IMR-90 (cell line): ENCODE data around the gene UBE3C. TPM values are rescaled to one million over a fixed set of nuclear protein-coding genes. Genes with fewer than 3 reads are reported as not detected.

Source experiments
- ATAC-seq: fragments of 200-7000 bp; cut with Tn5 transposase; 2 replicates; pipeline ENCODE4 v1.9.1; 2020; ENCODE audit warnings: low read depth, mild to moderate bottlenecking, moderate library complexity
- BruUV-seq: library from RNA; stranded (reverse); fragments of 400-500 nt; replicated peaks from 2 replicates; lab custom pipeline; 2021; lab: Mats Ljungman, UMichigan
- CTCF ChIA-PET: fragments of 300-600 bp; formaldehyde crosslinking; extraction: SDS; loops from one replicate; lab custom pipeline; 2021; ENCODE audit warnings: antibody characterized with exemption; lab: Yijun Ruan, JAX
- POLR2A ChIA-PET: fragments of 300-600 bp; sonication (Branson Sonifier 250); formaldehyde crosslinking; loops from one replicate; lab custom pipeline; 2022; ENCODE audit warnings: antibody characterized with exemption; ENCODE audit not compliant: unreplicated experiment; lab: Charles Lee
- DNase-seq: peaks from one replicate; pipeline ENCODE4 v3.0.0; 2013
- H2AFZ ChIP-seq: replicated peaks from 2 replicates; pipeline ENCODE3; 2013; ENCODE audit warnings: low read length, mild to moderate bottlenecking; ENCODE audit not compliant: poor library complexity
- H2AK5ac ChIP-seq: 2 replicates; pipeline ENCODE4 v1.6.1; 2013; ENCODE audit warnings: low read depth, low read length, inconsistent platforms
- H2AK9ac ChIP-seq: replicated peaks from 2 replicates; pipeline ENCODE3; 2013; ENCODE audit warnings: mild to moderate bottlenecking, low read depth, low read length, moderate library complexity; ENCODE audit not compliant: poor library complexity
- H2BK120ac ChIP-seq: 2 replicates; pipeline ENCODE4 v1.6.1; 2013; ENCODE audit warnings: low read depth, low read length, inconsistent platforms
- H2BK15ac ChIP-seq: 3 replicates; pipeline ENCODE4 v1.6.1; 2013; ENCODE audit warnings: low read depth, low read length, inconsistent platforms
- H2BK20ac ChIP-seq: 2 replicates; pipeline ENCODE4 v1.6.1; 2013; ENCODE audit warnings: low read depth, mild to moderate bottlenecking, inconsistent platforms, low read length, moderate library complexity
- H2BK5ac ChIP-seq: 2 replicates; pipeline ENCODE4 v1.6.1; 2013; ENCODE audit warnings: mild to moderate bottlenecking, low read depth, low read length, inconsistent platforms; ENCODE audit not compliant: poor library complexity, severe bottlenecking
- H3K14ac ChIP-seq: replicated peaks from 2 replicates; pipeline ENCODE4 v1.6.1; 2013; ENCODE audit warnings: low read depth, low read length, inconsistent platforms
- H3K18ac ChIP-seq: 2 replicates; pipeline ENCODE4 v1.6.1; 2013; ENCODE audit warnings: low read depth, low read length, control low read depth
- H3K23ac ChIP-seq: 2 replicates; pipeline ENCODE4 v1.6.1; 2013; ENCODE audit warnings: low read depth, low read length, inconsistent platforms
- H3K27ac ChIP-seq: 2 replicates; pipeline ENCODE4 v1.5.1; 2013; ENCODE audit warnings: mild to moderate bottlenecking, control low read depth, low read length; ENCODE audit not compliant: insufficient read depth
- H3K27me3 ChIP-seq: 2 replicates; pipeline ENCODE4 v1.6.1; 2013; ENCODE audit warnings: low read length; ENCODE audit not compliant: control insufficient read depth, insufficient read depth
- H3K36me3 ChIP-seq: 2 replicates; pipeline ENCODE4 v1.6.1; 2013; ENCODE audit warnings: low read length, mixed read lengths; ENCODE audit not compliant: control insufficient read depth, insufficient read depth
- H3K4ac ChIP-seq: 2 replicates; pipeline ENCODE4 v1.6.1; 2013; ENCODE audit warnings: low read depth, low read length, inconsistent platforms
- H3K4me1 ChIP-seq: 2 replicates; pipeline ENCODE4 v1.6.1; 2013; ENCODE audit warnings: low read length, mixed read lengths; ENCODE audit not compliant: control insufficient read depth, insufficient read depth
- H3K4me2 ChIP-seq: 2 replicates; pipeline ENCODE4 v1.6.1; 2013; ENCODE audit warnings: low read depth, mild to moderate bottlenecking, control low read depth, low read length, moderate library complexity
- H3K4me3 ChIP-seq: 2 replicates; pipeline ENCODE4 v1.5.1; 2013; ENCODE audit warnings: low read depth, mild to moderate bottlenecking, control low read depth, low read length, moderate library complexity; ENCODE audit not compliant: insufficient read depth
- H3K56ac ChIP-seq: 2 replicates; pipeline ENCODE4 v1.6.1; 2013; ENCODE audit warnings: low read length, inconsistent platforms; ENCODE audit not compliant: insufficient read depth; ENCODE audit errors: extremely low read depth
- H3K79me1 ChIP-seq, 2 experiments: 2 replicates each; pipeline ENCODE4 v1.6.1; 2013; ENCODE audit warnings: low read length in 2 of 2, inconsistent platforms in 1 of 2, low read depth in 1 of 2
- H3K9ac ChIP-seq: 2 replicates; pipeline ENCODE4 v1.6.1; 2013; ENCODE audit warnings: low read depth, low read length, control low read depth
- H3K9me1 ChIP-seq: 2 replicates; pipeline ENCODE4 v1.6.1; 2013; ENCODE audit warnings: low read length, inconsistent platforms; ENCODE audit not compliant: insufficient read depth
- H3K9me3 ChIP-seq: 2 replicates; pipeline ENCODE4 v1.6.1; 2013; ENCODE audit warnings: low read length; ENCODE audit not compliant: control insufficient read depth, insufficient read depth
- H4K20me1 ChIP-seq: 2 replicates; pipeline ENCODE4 v1.6.1; 2013; ENCODE audit warnings: low read length, inconsistent platforms; ENCODE audit not compliant: insufficient read depth
- H4K5ac ChIP-seq: 2 replicates; pipeline ENCODE4 v1.6.1; 2013; ENCODE audit warnings: mild to moderate bottlenecking, low read depth, low read length, control low read depth
- H4K8ac ChIP-seq, 2 experiments: 2 replicates each; pipeline ENCODE4 v1.6.1; 2013; ENCODE audit warnings: low read depth in 2 of 2, low read length in 2 of 2, control low read depth in 1 of 2, inconsistent platforms in 1 of 2
- H4K91ac ChIP-seq: 2 replicates; pipeline ENCODE4 v1.6.1; 2013; ENCODE audit warnings: low read depth, low read length, inconsistent platforms; ENCODE audit not compliant: insufficient read depth
- CHD1 ChIP-seq: IDR thresholded peaks from 2 replicates; pipeline ENCODE4 v1.6.1; 2012; ENCODE audit warnings: low read depth, low read length, improper control_type of control experiment
- MAFK ChIP-seq: IDR thresholded peaks from 2 replicates; pipeline ENCODE4 v1.6.1; 2012; ENCODE audit warnings: low read depth, low read length, improper control_type of control experiment
- MAZ ChIP-seq: IDR thresholded peaks from 2 replicates; pipeline ENCODE4 v1.6.1; 2012; ENCODE audit warnings: low read depth, mild to moderate bottlenecking, low read length, improper control_type of control experiment, moderate library complexity, borderline replicate concordance
- NFE2L2 ChIP-seq: fragments of 150-350 bp; IDR thresholded peaks from 2 replicates; pipeline ENCODE4 v1.6.1; 2016; ENCODE audit warnings: low read depth, mild to moderate bottlenecking, low read length
- POLR2A ChIP-seq: IDR thresholded peaks from 2 replicates; pipeline ENCODE4 v1.6.1; 2012; ENCODE audit warnings: mild to moderate bottlenecking, low read depth, low read length
- RAD21 ChIP-seq: IDR thresholded peaks from 2 replicates; pipeline ENCODE4 v1.6.1; 2012; ENCODE audit warnings: low read length, improper control_type of control experiment
- RCOR1 ChIP-seq: IDR thresholded peaks from 2 replicates; pipeline ENCODE4 v1.6.1; 2012; ENCODE audit warnings: mild to moderate bottlenecking, low read length, improper control_type of control experiment; ENCODE audit not compliant: insufficient replicate concordance
- WGBS, 2 experiments: methylation state at CpG; one replicate each; pipeline versions ENCODE4 v1.1.5 to v1.1.7; 2013; ENCODE audit warnings: missing lambda C conversion rate in 2 of 2; ENCODE audit not compliant: insufficient read length in 1 of 2; ENCODE audit errors: extremely low coverage in 2 of 2; 5-methylcytosine and 5-hydroxymethylcytosine counted together
- dilution Hi-C: fragments of 300-500 bp; cut with HindIII; formaldehyde crosslinking; loops from one replicate; pipeline ENCODE4 v1.14.3; 2018; ENCODE audit warnings: low sequenced_read_pairs; ENCODE audit not compliant: unreplicated experiment
- in situ Hi-C: fragments of 300-500 bp; cut with MboI; formaldehyde crosslinking; loops from 3 replicates; pipeline ENCODE4 v1.14.3; 2019; ENCODE audit warnings: low sequenced_read_pairs, inconsistent platforms, mixed read lengths
- intact Hi-C: fragments of 100-400 bp; cut with micrococcal nuclease; formaldehyde crosslinking; loops from 2 replicates; pipeline ENCODE4 v1.10.0; 2022
- polyA plus RNA-seq, 3 experiments: library from polyadenylated mRNA; depleted of rRNA; stranded (reverse); fragments of >200 nt; gene quantifications; 2 replicates each; pipeline ENCODE4 v1.2.3, GENCODE V29; 2012; ENCODE audit warnings: low replicate concordance in 1 of 3
- total RNA-seq: library from RNA; depleted of rRNA; stranded (reverse); fragments of >200 nt; gene quantifications from 2 replicates; pipeline ENCODE4 v1.2.3, GENCODE V29; 2012
- TF ChIP-seq, protein P1 (sequence below): fragments of 150-350 bp; IDR thresholded peaks from 2 replicates; pipeline ENCODE4 v1.6.1; 2017; ENCODE audit warnings: mild to moderate bottlenecking, antibody characterized with exemption, low read length, low read depth

UBE3C gene
- total and polyA plus RNA-seq, 2 of the 4 experiments (the other 2 are of a cell fraction) = 43.0 to 60.6 TPM

- ChIA-PET CTCF (no interaction called here), POLR2A (no interaction called here)
- H3K36me3 ChIP-seq = no peaks in the 10 kb centered on the region
- H4K8ac ChIP-seq = no peak overlapping the region
- no peak overlapping the region for H4K91ac ChIP-seq
- no peak overlapping the region for H3K23ac ChIP-seq
- H2AK9ac ChIP-seq = no peak overlapping the region
- no peaks in the 10 kb centered on the region for H3K9me1 ChIP-seq
- dilution Hi-C loops (no loop called here), in situ Hi-C loops (no loop called here), intact Hi-C loops (no loop called here)
- no peaks in the 10 kb centered on the region; the same call in 1 of the 2 replicates for H3K9me3 ChIP-seq
- no peaks in the 10 kb centered on the region for H3K79me1 ChIP-seq
- H4K20me1 ChIP-seq = no peaks in the 10 kb centered on the region
- 67% methylated on average over 4 of the region's 18 CpGs; no CpG with 5 or more reads in 1 of the 2 experiments for WGBS, 2 experiments
- no peak overlapping the region for H2BK5ac ChIP-seq
- no peak for TF ChIP-seq RCOR1
- TF ChIP-seq, protein P1, sequence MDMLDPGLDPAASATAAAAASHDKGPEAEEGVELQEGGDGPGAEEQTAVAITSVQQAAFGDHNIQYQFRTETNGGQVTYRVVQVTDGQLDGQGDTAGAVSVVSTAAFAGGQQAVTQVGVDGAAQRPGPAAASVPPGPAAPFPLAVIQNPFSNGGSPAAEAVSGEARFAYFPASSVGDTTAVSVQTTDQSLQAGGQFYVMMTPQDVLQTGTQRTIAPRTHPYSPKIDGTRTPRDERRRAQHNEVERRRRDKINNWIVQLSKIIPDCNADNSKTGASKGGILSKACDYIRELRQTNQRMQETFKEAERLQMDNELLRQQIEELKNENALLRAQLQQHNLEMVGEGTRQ = no peak
- TF ChIP-seq CHD1 = no peak
- no peak for TF ChIP-seq MAZ
- TF ChIP-seq MAFK = no peak
- no peak for TF ChIP-seq NFE2L2
- TF ChIP-seq POLR2A = no peak
- no peak for TF ChIP-seq RAD21
- no peak overlapping the region for H2BK15ac ChIP-seq
- no peak overlapping the region for H3K14ac ChIP-seq
- H3K4me2 ChIP-seq = no peak overlapping the region
- no peak overlapping the region for H3K4ac ChIP-seq
- H3K4me1 ChIP-seq = no peaks in the 10 kb centered on the region; the same call in 1 of the 2 replicates
- H2AFZ ChIP-seq = no peak overlapping the region
- H3K9ac ChIP-seq = no peak overlapping the region
- no peak overlapping the region for H3K56ac ChIP-seq
- H2AK5ac ChIP-seq = no peak overlapping the region
- H3K27me3 ChIP-seq = no peaks in the 10 kb centered on the region; the same call in none of the 2 replicates
- no peak overlapping the region for H2BK120ac ChIP-seq
- no peak overlapping the region for H4K5ac ChIP-seq
- no peak overlapping the region for H3K27ac ChIP-seq
- no peak overlapping the region for H2BK20ac ChIP-seq
- H3K4me3 ChIP-seq = no peak overlapping the region
- H3K18ac ChIP-seq = no peak overlapping the region
- BruUV-seq = no TSS peak
- DNase-seq (no peak), ATAC-seq (no peak)
These were observed 17.5 kb upstream of the UBE3C start for GRCh38 chr7:157121184-157121715.
